ENCODE data around the gene ANKS1B.

Gene ANKS1B

DNA sequence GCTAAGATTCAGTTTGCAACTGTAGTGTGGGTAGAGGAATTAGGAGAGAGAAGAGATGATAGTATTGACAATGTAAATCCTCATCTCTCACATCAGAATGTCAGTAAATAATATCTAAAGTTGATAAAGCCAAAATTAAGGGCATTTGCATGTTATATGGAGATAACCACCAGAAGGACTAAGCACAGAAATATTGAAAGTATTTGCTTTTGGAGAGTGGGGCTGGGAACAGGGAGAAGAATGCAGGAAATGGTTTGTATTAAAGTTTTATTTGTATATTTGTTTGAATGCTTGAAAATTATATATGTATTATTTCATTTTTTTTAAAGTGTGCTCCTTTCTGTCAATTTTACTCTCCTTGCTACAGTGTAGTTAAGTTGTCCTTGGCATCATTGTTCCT, 848.2 kb downstream of the ANKS1B start:
- Histone ChIP-seq H3K4me1 (ENCODE audit: insufficient read depth, low read length, poor library complexity, severe bottlenecking) (no peaks in the 10 kb centered on the region), H4K20me1 (ENCODE audit: insufficient read depth, low read length, poor library complexity, severe bottlenecking) (no peaks in the 10 kb centered on the region), H3K79me2 (ENCODE audit: insufficient read depth, low read length) (no peaks in the 10 kb centered on the region), H3K36me3 (ENCODE audit: insufficient read depth, low read length) (no peaks in the 10 kb centered on the region), H3K4me3 (ENCODE audit: low read length, poor library complexity, severe bottlenecking) (no peak overlapping the region), H3K9me2 (replicated peaks; ENCODE audit: low read depth, low read length) (no peaks in the 10 kb centered on the region), H2AFZ (ENCODE audit: low read length) (no peak overlapping the region), H3K4me2 (ENCODE audit: low read depth, low read length, poor library complexity, severe bottlenecking) (no peak overlapping the region), H3K27me3 (ENCODE audit: insufficient read depth, low read length, poor library complexity, severe bottlenecking) (no peaks in the 10 kb centered on the region), H3F3A (ENCODE audit: low read depth) (no peaks in the 10 kb centered on the region), H3K9ac (ENCODE audit: low read depth, low read length, poor library complexity, severe bottlenecking) (no peak overlapping the region), H3K9me3 (ENCODE audit: insufficient read depth, low read depth, low read length) (no peaks in the 10 kb centered on the region)
- TF ChIP-seq, protein P1, sequence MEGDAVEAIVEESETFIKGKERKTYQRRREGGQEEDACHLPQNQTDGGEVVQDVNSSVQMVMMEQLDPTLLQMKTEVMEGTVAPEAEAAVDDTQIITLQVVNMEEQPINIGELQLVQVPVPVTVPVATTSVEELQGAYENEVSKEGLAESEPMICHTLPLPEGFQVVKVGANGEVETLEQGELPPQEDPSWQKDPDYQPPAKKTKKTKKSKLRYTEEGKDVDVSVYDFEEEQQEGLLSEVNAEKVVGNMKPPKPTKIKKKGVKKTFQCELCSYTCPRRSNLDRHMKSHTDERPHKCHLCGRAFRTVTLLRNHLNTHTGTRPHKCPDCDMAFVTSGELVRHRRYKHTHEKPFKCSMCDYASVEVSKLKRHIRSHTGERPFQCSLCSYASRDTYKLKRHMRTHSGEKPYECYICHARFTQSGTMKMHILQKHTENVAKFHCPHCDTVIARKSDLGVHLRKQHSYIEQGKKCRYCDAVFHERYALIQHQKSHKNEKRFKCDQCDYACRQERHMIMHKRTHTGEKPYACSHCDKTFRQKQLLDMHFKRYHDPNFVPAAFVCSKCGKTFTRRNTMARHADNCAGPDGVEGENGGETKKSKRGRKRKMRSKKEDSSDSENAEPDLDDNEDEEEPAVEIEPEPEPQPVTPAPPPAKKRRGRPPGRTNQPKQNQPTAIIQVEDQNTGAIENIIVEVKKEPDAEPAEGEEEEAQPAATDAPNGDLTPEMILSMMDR (conservative IDR thresholded peaks at IDR 0.05; ENCODE audit: low read length) = no peak
- no peak for TF ChIP-seq EZH2phosphoT487 (IDR thresholded peaks at IDR 0.05; ENCODE audit: borderline replicate concordance)

DNA sequence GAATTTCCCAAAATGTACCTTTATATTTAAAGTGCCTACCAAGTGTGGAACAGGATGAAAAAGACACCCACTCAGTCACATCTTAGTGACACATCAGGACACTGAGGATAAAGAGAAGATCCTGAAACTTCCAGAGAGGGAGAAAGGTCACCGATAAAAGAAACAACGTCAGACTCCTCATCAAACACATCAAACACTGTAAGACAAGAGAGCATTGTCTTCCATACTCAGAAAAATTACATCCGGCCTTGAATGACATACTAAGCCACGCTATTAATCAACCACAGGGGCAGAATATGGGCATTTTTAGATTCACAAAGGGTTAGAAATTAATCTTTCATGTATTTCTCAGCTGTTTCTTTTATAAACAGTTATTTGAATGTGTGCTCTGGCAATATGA, 849.4 kb downstream of the ANKS1B start:
- no peaks in the 10 kb centered on the region for H3K9me3 ChIP-seq (ENCODE audit: insufficient read depth, low read depth, low read length)
- H3K36me3 ChIP-seq (ENCODE audit: insufficient read depth, low read length) = no peaks in the 10 kb centered on the region
- no peaks in the 10 kb centered on the region for H3K9me2 ChIP-seq (replicated peaks; ENCODE audit: low read depth, low read length)
- no peak overlapping the region for H2AFZ ChIP-seq (ENCODE audit: low read length)
- H3K4me2 ChIP-seq (ENCODE audit: low read depth, low read length, poor library complexity, severe bottlenecking) = no peak overlapping the region
- H3K4me1 ChIP-seq (ENCODE audit: insufficient read depth, low read length, poor library complexity, severe bottlenecking) = no peaks in the 10 kb centered on the region
- no peak overlapping the region for H3K9ac ChIP-seq (ENCODE audit: low read depth, low read length, poor library complexity, severe bottlenecking)
- H4K20me1 ChIP-seq (ENCODE audit: insufficient read depth, low read length, poor library complexity, severe bottlenecking) = no peaks in the 10 kb centered on the region
- H3K79me2 ChIP-seq (ENCODE audit: insufficient read depth, low read length) = no peaks in the 10 kb centered on the region
- H3F3A ChIP-seq (ENCODE audit: low read depth) = no peaks in the 10 kb centered on the region
- no peaks in the 10 kb centered on the region for H3K27me3 ChIP-seq (ENCODE audit: insufficient read depth, low read length, poor library complexity, severe bottlenecking)
- H3K4me3 ChIP-seq (ENCODE audit: low read length, poor library complexity, severe bottlenecking) = no peak overlapping the region
- TF ChIP-seq EZH2phosphoT487 (IDR thresholded peaks at IDR 0.05; ENCODE audit: borderline replicate concordance) = no peak
- TF ChIP-seq, protein P1 (conservative IDR thresholded peaks at IDR 0.05; ENCODE audit: low read length) = no peak

DNA sequence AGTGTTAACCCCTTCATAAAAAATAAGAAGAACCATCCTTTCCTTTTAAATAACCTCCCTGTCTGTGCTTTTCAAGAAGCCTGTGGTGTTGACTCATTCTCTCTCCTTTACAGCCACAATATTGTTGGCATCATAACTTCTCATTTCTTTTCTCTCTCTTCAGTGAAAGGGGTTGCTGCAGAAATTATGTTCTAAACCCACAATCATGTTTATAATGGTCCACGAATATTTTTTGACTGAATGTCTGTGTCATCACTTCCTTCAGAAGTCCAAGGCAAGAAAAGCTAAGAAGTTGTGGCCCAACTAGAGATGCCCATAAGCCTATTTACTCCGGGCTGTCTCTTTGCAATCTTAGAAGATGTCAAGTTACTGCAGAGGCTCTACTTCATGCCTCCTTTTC, 851.3 kb downstream of the ANKS1B start:
- TF ChIP-seq, protein P1 (conservative IDR thresholded peaks at IDR 0.05; ENCODE audit: low read length) = no peak
- TF ChIP-seq EZH2phosphoT487 (IDR thresholded peaks at IDR 0.05; ENCODE audit: borderline replicate concordance) = no peak
- Histone ChIP-seq H3K79me2 (ENCODE audit: insufficient read depth, low read length) (no peaks in the 10 kb centered on the region), H3K9ac (ENCODE audit: low read depth, low read length, poor library complexity, severe bottlenecking) (no peak overlapping the region), H3K9me2 (replicated peaks; ENCODE audit: low read depth, low read length) (no peaks in the 10 kb centered on the region), H2AFZ (ENCODE audit: low read length) (no peak overlapping the region), H4K20me1 (ENCODE audit: insufficient read depth, low read length, poor library complexity, severe bottlenecking) (no peaks in the 10 kb centered on the region), H3K4me2 (ENCODE audit: low read depth, low read length, poor library complexity, severe bottlenecking) (no peak overlapping the region), H3K9me3 (ENCODE audit: insufficient read depth, low read depth, low read length) (no peaks in the 10 kb centered on the region), H3K4me3 (ENCODE audit: low read length, poor library complexity, severe bottlenecking) (no peak overlapping the region), H3F3A (ENCODE audit: low read depth) (no peaks in the 10 kb centered on the region), H3K27me3 (ENCODE audit: insufficient read depth, low read length, poor library complexity, severe bottlenecking) (no peaks in the 10 kb centered on the region), H3K36me3 (ENCODE audit: insufficient read depth, low read length) (no peaks in the 10 kb centered on the region), H3K4me1 (ENCODE audit: insufficient read depth, low read length, poor library complexity, severe bottlenecking) (no peaks in the 10 kb centered on the region)
